ENCODE measurements around the gene LAMTOR5. TPM values are rescaled to one million over a fixed set of nuclear protein-coding genes. Genes with fewer than 3 reads are reported as not detected.
"Not testable (repeated sequence)": the region's sequence is repeated elsewhere in the genome, so short reads cannot be mapped to it uniquely, and the experiment has no call there.

LAMTOR5 gene
- total RNA-seq, 1 experiment from 2014 or later, result 119 TPM

GRCh38 chr1:110409316-110409715, 1.8 kb upstream of the LAMTOR5 start:
- TF ChIP-seq POLR2AphosphoS5 (IDR thresholded peaks at IDR 0.05; ENCODE audit: low read depth, low read length), result no peak
- no peak for TF ChIP-seq CTCF (IDR thresholded peaks at IDR 0.05)
- TF ChIP-seq SIN3A (IDR thresholded peaks at IDR 0.05; ENCODE audit: borderline replicate concordance, insufficient read depth, low read depth, low read length), result no peak
- no peak for TF ChIP-seq TCF7L2 (IDR thresholded peaks at IDR 0.05; ENCODE audit: low read depth, low read length)
- TF ChIP-seq REST (IDR thresholded peaks at IDR 0.05; ENCODE audit: insufficient read depth in 1 of 2, low read depth in 2 of 2, low read length in 1 of 2), result no peak
- H3K27me3 ChIP-seq (ENCODE audit: control insufficient read depth, insufficient read depth, low read length), result no peaks in the 10 kb centered on the region
- peaks cover 10% of the 10 kb centered on the region for H3K36me3 ChIP-seq (ENCODE audit: control insufficient read depth, insufficient read depth, low read length)
- DNase-seq (ENCODE audit: low read depth, low spot score) (no peak), ATAC-seq (no peak)
- ChIA-PET CTCF (interaction anchor here (0.7 to 1.5 kb wide), 2 partner anchors 86 to 105 kb away, joined by 3 to 6 read pairs; no protein-coding TSS in a partner anchor), POLR2A (no interaction called here)
- H3K9me3 ChIP-seq (ENCODE audit: control insufficient read depth, insufficient read depth, low read depth, low read length), result no peaks in the 10 kb centered on the region
- no peaks in the 10 kb centered on the region for H3K4me1 ChIP-seq (ENCODE audit: control insufficient read depth, insufficient read depth, low read length)
- H3K27ac ChIP-seq (ENCODE audit: low read length), result no peak overlapping the region
- in situ Hi-C loops (cut with HindIII; ENCODE audit: low pct_unique_long_range_greater_than_20kb, low sequenced_read_pairs) (no loop called here), intact Hi-C loops (cut with micrococcal nuclease; ENCODE audit: unreplicated experiment) (no loop called here)
- no peak overlapping the region for H3K4me3 ChIP-seq (ENCODE audit: low read depth in 2 of 2, low read length in 2 of 2)
- BruUV-seq (replicated peaks), result no TSS peak

- intact Hi-C loops (cut with micrococcal nuclease; ENCODE audit: unreplicated experiment) (no loop called here), in situ Hi-C loops (cut with HindIII; ENCODE audit: low pct_unique_long_range_greater_than_20kb, low sequenced_read_pairs) (no loop called here)
- Histone ChIP-seq H3K27ac (ENCODE audit: low read length) (peak overlapping the region; percentile 94), H3K36me3 (ENCODE audit: control insufficient read depth, insufficient read depth, low read length) (peaks cover 12% of the 10 kb centered on the region), H3K4me1 (ENCODE audit: control insufficient read depth, insufficient read depth, low read length) (no peaks in the 10 kb centered on the region), H3K27me3 (ENCODE audit: control insufficient read depth, insufficient read depth, low read length) (no peaks in the 10 kb centered on the region), H3K4me3 (ENCODE audit: low read depth in 2 of 2, low read length in 2 of 2) (peak overlapping the region; percentile 90 to 96), H3K9me3 (ENCODE audit: control insufficient read depth, insufficient read depth, low read depth, low read length) (no peaks in the 10 kb centered on the region)
- ChIA-PET CTCF (interaction anchor here (1.5 kb wide), 1 partner anchor 87 kb away, joined by 6 read pairs; no protein-coding TSS in a partner anchor), POLR2A (no interaction called here)
- ATAC-seq, result no peak
- no TSS peak for BruUV-seq (replicated peaks)
- TF ChIP-seq CTCF (IDR thresholded peaks at IDR 0.05) (no peak), POLR2AphosphoS5 (IDR thresholded peaks at IDR 0.05; ENCODE audit: low read depth, low read length) (no peak), REST (IDR thresholded peaks at IDR 0.05; ENCODE audit: insufficient read depth in 1 of 2, low read depth in 2 of 2, low read length in 1 of 2) (no peak), SIN3A (IDR thresholded peaks at IDR 0.05; ENCODE audit: borderline replicate concordance, insufficient read depth, low read depth, low read length) (no peak), TCF7L2 (IDR thresholded peaks at IDR 0.05; ENCODE audit: low read depth, low read length) (no peak)
- no peak for DNase-seq (ENCODE audit: low read depth, low spot score)
These were observed 994 bp upstream of the LAMTOR5 start for GRCh38 chr1:110408488-110408887.

GRCh38 chr1:110406407-110406806, 1.1 kb downstream of the LAMTOR5 start:
- POLR2A ChIA-PET; BruUV-seq (replicated peaks): not testable (repeated sequence)

More at GRCh38 chr1:110406407-110406806, 1.1 kb downstream of the LAMTOR5 start:
- intact Hi-C loops (cut with micrococcal nuclease; ENCODE audit: unreplicated experiment); H3K27me3 ChIP-seq (ENCODE audit: control insufficient read depth, insufficient read depth, low read length); CTCF ChIA-PET; in situ Hi-C loops (cut with HindIII; ENCODE audit: low pct_unique_long_range_greater_than_20kb, low sequenced_read_pairs); H3K4me1 ChIP-seq (ENCODE audit: control insufficient read depth, insufficient read depth, low read length); DNase-seq (ENCODE audit: low read depth, low spot score); H3K9me3 ChIP-seq (ENCODE audit: control insufficient read depth, insufficient read depth, low read depth, low read length); ATAC-seq: not testable (repeated sequence)
- Histone ChIP-seq H3K4me3 (ENCODE audit: low read depth in 2 of 2, low read length in 2 of 2) (peak overlapping the region; percentile 90 to 96), H3K27ac (ENCODE audit: low read length) (peak overlapping the region; percentile 94), H3K36me3 (ENCODE audit: control insufficient read depth, insufficient read depth, low read length) (peaks cover 21% of the 10 kb centered on the region)
